SK-N-SH treated with all-trans-retinoic acid at 6 μM for 48 hours (cell line): ENCODE results near the gene ENC1.

Experiments used
- ATAC-seq: fragments of 200-7000 bp; cut with Tn5 transposase; 3 replicates; pipeline ENCODE4 v1.9.1; 2020; ENCODE audit warnings: mild to moderate bottlenecking, moderate library complexity
- ARNTL ChIP-seq: fragments of 450-650 bp; formaldehyde crosslinking; IDR thresholded peaks from 2 replicates; pipeline ENCODE4 v1.5.0; 2020; ENCODE audit warnings: low read depth, mild to moderate bottlenecking, moderate library complexity, borderline replicate concordance
- BACH2 ChIP-seq: fragments of 250-450 bp; sonication (Bioruptor Pico); IDR thresholded peaks from 2 replicates; pipeline ENCODE4 v1.9.0; 2021; ENCODE audit warnings: mild to moderate bottlenecking, borderline replicate concordance
- CSDC2 ChIP-seq: fragments of 250-450 bp; sonication (Bioruptor Pico); IDR thresholded peaks from 2 replicates; pipeline ENCODE4 v1.5.0; 2020; ENCODE audit warnings: mild to moderate bottlenecking, moderate library complexity
- ESRRG ChIP-seq: fragments of 250-450 bp; sonication (Bioruptor Pico); IDR thresholded peaks from 2 replicates; pipeline ENCODE4 v1.6.1; 2021; ENCODE audit warnings: mild to moderate bottlenecking
- GLIS3 ChIP-seq: fragments of 250-450 bp; sonication (Bioruptor Pico); IDR thresholded peaks from 2 replicates; pipeline ENCODE4 v1.5.0; 2020; ENCODE audit warnings: mild to moderate bottlenecking, moderate library complexity
- ISL1 ChIP-seq: fragments of 250-450 bp; sonication (Bioruptor Pico); IDR thresholded peaks from 2 replicates; pipeline ENCODE4 v2.1.2; 2022; ENCODE audit warnings: mild to moderate bottlenecking, moderate library complexity
- OSR1 ChIP-seq: fragments of 250-450 bp; sonication (Bioruptor Pico); IDR thresholded peaks from 2 replicates; pipeline ENCODE4 v1.8.0; 2022; ENCODE audit warnings: moderate library complexity, mild to moderate bottlenecking, inconsistent platforms
- PPARA ChIP-seq: fragments of 250-450 bp; sonication (Bioruptor Pico); IDR thresholded peaks from 2 replicates; pipeline ENCODE4 v1.5.0; 2020; ENCODE audit warnings: mild to moderate bottlenecking, borderline replicate concordance
- RARB ChIP-seq: fragments of 250-450 bp; sonication (Bioruptor Pico); IDR thresholded peaks from 2 replicates; pipeline ENCODE4 v1.8.0; 2021; ENCODE audit warnings: mild to moderate bottlenecking, moderate library complexity
- SNAI2 ChIP-seq: fragments of 250-450 bp; sonication (Bioruptor Pico); IDR thresholded peaks from 2 replicates; pipeline ENCODE4 v1.5.0; 2020; ENCODE audit warnings: mild to moderate bottlenecking, moderate library complexity
- TCF4 ChIP-seq: fragments of 250-450 bp; sonication (Bioruptor Pico); IDR thresholded peaks from 2 replicates; pipeline ENCODE4 v1.8.0; 2021; ENCODE audit warnings: mild to moderate bottlenecking, moderate library complexity, borderline replicate concordance
- TOX ChIP-seq: fragments of 250-450 bp; sonication (Bioruptor Pico); IDR thresholded peaks from 2 replicates; pipeline ENCODE4 v1.8.0; 2021; ENCODE audit warnings: mild to moderate bottlenecking, moderate library complexity, borderline replicate concordance
- ZC3H10 ChIP-seq: fragments of 250-450 bp; sonication (Bioruptor Pico); IDR thresholded peaks from 2 replicates; pipeline ENCODE4 v1.5.1; 2021; ENCODE audit warnings: mild to moderate bottlenecking, moderate library complexity
- ZFP3 ChIP-seq: fragments of 250-450 bp; sonication (Bioruptor Pico); IDR thresholded peaks from 2 replicates; pipeline ENCODE4 v1.5.0; 2020; ENCODE audit warnings: mild to moderate bottlenecking, moderate library complexity
- ZFP30 ChIP-seq: fragments of 450-650 bp; formaldehyde crosslinking; IDR thresholded peaks from 2 replicates; pipeline ENCODE4 v1.5.0; 2022; ENCODE audit warnings: mild to moderate bottlenecking, moderate library complexity
- ZNF565 ChIP-seq: fragments of 450-650 bp; formaldehyde crosslinking; conservative IDR thresholded peaks from 2 replicates; pipeline ENCODE4 v1.5.0; 2020; ENCODE audit warnings: low read depth, mild to moderate bottlenecking, moderate library complexity
- ZNF70 ChIP-seq: fragments of 450-650 bp; formaldehyde crosslinking; IDR thresholded peaks from 2 replicates; pipeline ENCODE4 v1.5.0; 2020; ENCODE audit warnings: mild to moderate bottlenecking, moderate library complexity
- TF ChIP-seq, protein P1 (sequence below): fragments of 250-450 bp; sonication (Bioruptor Pico); IDR thresholded peaks from 2 replicates; pipeline ENCODE4 v1.8.0; 2021; ENCODE audit warnings: low read depth, mild to moderate bottlenecking, moderate library complexity, borderline replicate concordance
- TF ChIP-seq, protein P2 (sequence below): fragments of 250-450 bp; sonication (Bioruptor Pico); IDR thresholded peaks from 2 replicates; pipeline ENCODE4 v1.5.1; 2020; ENCODE audit warnings: low read depth, mild to moderate bottlenecking, moderate library complexity
- TF ChIP-seq, protein P3 (sequence below): fragments of 250-450 bp; sonication (Bioruptor Pico); IDR thresholded peaks from 2 replicates; pipeline ENCODE4 v1.5.1; 2021; ENCODE audit warnings: mild to moderate bottlenecking, moderate library complexity
- TF ChIP-seq, protein P4 (sequence below): fragments of 250-450 bp; sonication (Bioruptor Pico); IDR thresholded peaks from 2 replicates; pipeline ENCODE4 v1.8.0; 2020; ENCODE audit warnings: mild to moderate bottlenecking, moderate library complexity, borderline replicate concordance

ENC1 gene

DNA sequence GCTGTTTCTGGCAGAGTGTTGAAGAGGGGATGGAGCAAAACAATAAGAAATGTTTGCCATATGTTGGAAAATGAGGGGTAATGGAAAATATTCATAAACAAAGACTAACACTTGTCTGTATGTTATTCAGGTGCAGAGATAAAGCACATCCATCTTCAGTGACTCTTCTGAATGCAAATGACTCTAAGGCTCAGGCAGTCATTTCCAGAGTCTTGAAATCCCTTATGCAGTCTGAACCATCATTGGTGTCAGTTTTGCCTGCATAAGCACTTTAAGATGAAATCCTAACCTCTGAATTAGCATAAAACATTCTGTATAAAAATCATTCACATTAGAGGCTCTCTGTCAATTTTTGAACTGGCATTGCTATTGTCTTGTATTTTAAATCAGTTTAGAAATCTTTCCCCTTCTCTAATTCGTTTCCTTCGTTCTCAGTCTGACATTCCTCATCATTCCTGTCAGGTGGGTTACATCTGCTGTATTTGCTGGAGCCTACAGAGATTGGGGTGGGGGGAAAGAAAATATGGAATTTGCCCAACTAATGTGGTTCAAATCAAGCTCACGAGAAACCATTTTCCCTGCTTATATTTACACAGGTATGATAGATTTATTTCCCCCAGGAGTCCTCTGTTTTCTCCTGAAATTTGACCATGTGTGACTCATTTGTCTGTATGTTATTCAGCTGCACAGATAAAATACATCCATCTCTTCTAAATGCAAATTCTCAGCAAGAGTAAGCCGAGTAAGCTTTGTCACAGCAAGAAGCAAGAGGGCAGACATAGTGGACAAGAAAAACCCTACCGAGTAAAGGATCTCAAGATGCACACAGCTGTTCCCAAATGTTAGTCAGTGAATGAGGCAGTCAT, 31.6 kb downstream of the ENC1 start (continued):
- TF ChIP-seq, protein P1, sequence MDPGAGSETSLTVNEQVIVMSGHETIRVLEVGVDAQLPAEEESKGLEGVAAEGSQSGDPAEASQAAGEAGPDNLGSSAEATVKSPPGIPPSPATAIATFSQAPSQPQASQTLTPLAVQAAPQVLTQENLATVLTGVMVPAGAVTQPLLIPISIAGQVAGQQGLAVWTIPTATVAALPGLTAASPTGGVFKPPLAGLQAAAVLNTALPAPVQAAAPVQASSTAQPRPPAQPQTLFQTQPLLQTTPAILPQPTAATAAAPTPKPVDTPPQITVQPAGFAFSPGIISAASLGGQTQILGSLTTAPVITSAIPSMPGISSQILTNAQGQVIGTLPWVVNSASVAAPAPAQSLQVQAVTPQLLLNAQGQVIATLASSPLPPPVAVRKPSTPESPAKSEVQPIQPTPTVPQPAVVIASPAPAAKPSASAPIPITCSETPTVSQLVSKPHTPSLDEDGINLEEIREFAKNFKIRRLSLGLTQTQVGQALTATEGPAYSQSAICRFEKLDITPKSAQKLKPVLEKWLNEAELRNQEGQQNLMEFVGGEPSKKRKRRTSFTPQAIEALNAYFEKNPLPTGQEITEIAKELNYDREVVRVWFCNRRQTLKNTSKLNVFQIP (CRISPR knock-in tag) = no peak
- TF ChIP-seq OSR1 (CRISPR knock-in tag) (no peak), ZFP3 (CRISPR knock-in tag) (no peak), RARB (CRISPR knock-in tag) (no peak), BACH2 (CRISPR knock-in tag) (no peak), ZNF70 (CRISPR knock-in tag) (no peak), SNAI2 (CRISPR knock-in tag) (no peak)
- TF ChIP-seq, protein P2, sequence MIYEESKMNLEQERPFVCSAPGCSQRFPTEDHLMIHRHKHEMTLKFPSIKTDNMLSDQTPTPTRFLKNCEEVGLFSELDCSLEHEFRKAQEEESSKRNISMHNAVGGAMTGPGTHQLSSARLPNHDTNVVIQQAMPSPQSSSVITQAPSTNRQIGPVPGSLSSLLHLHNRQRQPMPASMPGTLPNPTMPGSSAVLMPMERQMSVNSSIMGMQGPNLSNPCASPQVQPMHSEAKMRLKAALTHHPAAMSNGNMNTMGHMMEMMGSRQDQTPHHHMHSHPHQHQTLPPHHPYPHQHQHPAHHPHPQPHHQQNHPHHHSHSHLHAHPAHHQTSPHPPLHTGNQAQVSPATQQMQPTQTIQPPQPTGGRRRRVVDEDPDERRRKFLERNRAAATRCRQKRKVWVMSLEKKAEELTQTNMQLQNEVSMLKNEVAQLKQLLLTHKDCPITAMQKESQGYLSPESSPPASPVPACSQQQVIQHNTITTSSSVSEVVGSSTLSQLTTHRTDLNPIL (CRISPR knock-in tag) = no peak

DNA sequence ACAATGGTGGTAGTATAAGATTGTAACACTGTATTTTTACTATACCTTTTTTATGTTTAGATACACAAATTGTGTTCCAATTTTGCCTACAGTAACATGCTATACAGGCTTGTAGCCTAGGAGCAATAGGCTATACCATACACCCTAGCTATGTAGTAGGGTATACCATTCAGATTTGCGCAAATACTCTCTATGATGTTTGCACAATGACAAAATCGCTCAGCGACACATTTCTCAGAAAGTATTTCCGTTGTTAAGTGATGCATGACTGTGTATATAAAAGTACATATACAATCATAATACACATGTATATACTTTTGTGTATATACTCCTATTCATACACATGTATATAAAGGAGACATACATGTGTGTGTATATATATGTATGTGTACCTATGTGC, 34.8 kb downstream of the ENC1 start:
- ATAC-seq = no peak
- TF ChIP-seq GLIS3 (no peak), BACH2 (CRISPR knock-in tag) (no peak), ISL1 (CRISPR knock-in tag) (no peak), ZFP30 (CRISPR knock-in tag) (no peak), ZNF565 (no peak), ZC3H10 (CRISPR knock-in tag) (no peak), ARNTL (CRISPR knock-in tag) (no peak)
- TF ChIP-seq, protein P3, sequence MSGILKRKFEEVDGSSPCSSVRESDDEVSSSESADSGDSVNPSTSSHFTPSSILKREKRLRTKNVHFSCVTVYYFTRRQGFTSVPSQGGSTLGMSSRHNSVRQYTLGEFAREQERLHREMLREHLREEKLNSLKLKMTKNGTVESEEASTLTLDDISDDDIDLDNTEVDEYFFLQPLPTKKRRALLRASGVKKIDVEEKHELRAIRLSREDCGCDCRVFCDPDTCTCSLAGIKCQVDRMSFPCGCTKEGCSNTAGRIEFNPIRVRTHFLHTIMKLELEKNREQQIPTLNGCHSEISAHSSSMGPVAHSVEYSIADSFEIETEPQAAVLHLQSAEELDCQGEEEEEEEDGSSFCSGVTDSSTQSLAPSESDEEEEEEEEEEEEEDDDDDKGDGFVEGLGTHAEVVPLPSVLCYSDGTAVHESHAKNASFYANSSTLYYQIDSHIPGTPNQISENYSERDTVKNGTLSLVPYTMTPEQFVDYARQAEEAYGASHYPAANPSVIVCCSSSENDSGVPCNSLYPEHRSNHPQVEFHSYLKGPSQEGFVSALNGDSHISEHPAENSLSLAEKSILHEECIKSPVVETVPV (CRISPR knock-in tag) = no peak
- TF ChIP-seq, all 23 proteins: peak for 0

DNA sequence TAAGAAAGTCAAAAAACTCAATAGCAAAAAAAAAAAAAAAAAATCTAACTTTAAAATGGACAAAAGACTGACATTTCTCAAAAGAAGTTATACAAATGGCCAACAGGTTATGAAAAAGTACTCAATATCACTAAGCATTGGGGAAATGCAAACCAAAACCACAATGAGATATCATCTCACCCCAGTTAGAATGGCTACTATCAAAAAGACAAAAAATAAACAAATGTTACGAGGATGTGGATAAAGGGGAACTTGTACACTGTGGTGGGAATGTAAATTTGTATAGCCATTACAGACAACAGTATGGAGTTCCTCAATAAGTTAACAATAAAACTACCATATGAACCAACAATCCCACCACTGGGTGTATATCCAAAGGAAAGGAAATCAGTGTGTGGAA, 37.2 kb downstream of the ENC1 start:
- TF ChIP-seq PPARA (no peak), OSR1 (CRISPR knock-in tag) (no peak), ESRRG (CRISPR knock-in tag) (no peak), TCF4 (no peak), ZC3H10 (CRISPR knock-in tag) (no peak), RARB (CRISPR knock-in tag) (no peak)
- TF ChIP-seq, protein P3 (CRISPR knock-in tag) = no peak
- TF ChIP-seq, protein P1 (CRISPR knock-in tag) = no peak
- TF ChIP-seq, all 23 proteins: peak for 0
- no peak for ATAC-seq

DNA sequence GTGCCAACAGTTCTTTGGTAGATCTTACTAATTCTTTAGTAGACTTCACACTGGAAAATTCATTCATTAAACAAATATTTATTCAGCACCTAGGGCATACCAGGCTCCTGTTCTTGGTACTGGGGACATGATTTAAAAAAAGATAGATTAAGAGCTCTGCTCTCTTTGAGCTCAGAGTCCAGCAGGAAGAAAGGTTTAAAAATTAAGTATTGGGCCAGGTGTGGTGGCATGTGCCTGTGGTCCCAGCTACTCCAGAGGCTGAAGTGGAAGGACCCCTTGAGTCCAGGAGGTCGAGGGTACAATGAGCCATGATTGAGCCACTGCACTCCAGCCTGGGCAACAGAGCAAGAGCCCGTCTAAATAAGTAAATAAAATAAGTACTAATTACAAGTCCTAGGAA, 41.4 kb downstream of the ENC1 start:
- no peak for ATAC-seq
- TF ChIP-seq ARNTL (CRISPR knock-in tag) (no peak), BACH2 (CRISPR knock-in tag) (no peak), ZNF565 (no peak), PPARA (no peak), ZFP3 (CRISPR knock-in tag) (no peak), ISL1 (CRISPR knock-in tag) (no peak), TOX (CRISPR knock-in tag) (no peak), ESRRG (CRISPR knock-in tag) (no peak), CSDC2 (CRISPR knock-in tag) (no peak), ZNF70 (CRISPR knock-in tag) (no peak), ZC3H10 (CRISPR knock-in tag) (no peak), TCF4 (no peak), GLIS3 (no peak), RARB (CRISPR knock-in tag) (no peak)
- TF ChIP-seq, protein P3 (CRISPR knock-in tag) = no peak
- TF ChIP-seq, protein P4, sequence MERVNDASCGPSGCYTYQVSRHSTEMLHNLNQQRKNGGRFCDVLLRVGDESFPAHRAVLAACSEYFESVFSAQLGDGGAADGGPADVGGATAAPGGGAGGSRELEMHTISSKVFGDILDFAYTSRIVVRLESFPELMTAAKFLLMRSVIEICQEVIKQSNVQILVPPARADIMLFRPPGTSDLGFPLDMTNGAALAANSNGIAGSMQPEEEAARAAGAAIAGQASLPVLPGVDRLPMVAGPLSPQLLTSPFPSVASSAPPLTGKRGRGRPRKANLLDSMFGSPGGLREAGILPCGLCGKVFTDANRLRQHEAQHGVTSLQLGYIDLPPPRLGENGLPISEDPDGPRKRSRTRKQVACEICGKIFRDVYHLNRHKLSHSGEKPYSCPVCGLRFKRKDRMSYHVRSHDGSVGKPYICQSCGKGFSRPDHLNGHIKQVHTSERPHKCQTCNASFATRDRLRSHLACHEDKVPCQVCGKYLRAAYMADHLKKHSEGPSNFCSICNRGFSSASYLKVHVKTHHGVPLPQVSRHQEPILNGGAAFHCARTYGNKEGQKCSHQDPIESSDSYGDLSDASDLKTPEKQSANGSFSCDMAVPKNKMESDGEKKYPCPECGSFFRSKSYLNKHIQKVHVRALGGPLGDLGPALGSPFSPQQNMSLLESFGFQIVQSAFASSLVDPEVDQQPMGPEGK (CRISPR knock-in tag) = no peak
- TF ChIP-seq, protein P2 (CRISPR knock-in tag) = no peak
